HPDE6-E6E7 (cell line): Measurements from ENCODE around the gene IFRD1.

Experiments
- DNase-seq: peaks from one replicate; pipeline ENCODE4 v3.0.0; 2011; ENCODE audit warnings: missing footprints; ENCODE audit errors: extremely low spot score

IFRD1 gene

DNA sequence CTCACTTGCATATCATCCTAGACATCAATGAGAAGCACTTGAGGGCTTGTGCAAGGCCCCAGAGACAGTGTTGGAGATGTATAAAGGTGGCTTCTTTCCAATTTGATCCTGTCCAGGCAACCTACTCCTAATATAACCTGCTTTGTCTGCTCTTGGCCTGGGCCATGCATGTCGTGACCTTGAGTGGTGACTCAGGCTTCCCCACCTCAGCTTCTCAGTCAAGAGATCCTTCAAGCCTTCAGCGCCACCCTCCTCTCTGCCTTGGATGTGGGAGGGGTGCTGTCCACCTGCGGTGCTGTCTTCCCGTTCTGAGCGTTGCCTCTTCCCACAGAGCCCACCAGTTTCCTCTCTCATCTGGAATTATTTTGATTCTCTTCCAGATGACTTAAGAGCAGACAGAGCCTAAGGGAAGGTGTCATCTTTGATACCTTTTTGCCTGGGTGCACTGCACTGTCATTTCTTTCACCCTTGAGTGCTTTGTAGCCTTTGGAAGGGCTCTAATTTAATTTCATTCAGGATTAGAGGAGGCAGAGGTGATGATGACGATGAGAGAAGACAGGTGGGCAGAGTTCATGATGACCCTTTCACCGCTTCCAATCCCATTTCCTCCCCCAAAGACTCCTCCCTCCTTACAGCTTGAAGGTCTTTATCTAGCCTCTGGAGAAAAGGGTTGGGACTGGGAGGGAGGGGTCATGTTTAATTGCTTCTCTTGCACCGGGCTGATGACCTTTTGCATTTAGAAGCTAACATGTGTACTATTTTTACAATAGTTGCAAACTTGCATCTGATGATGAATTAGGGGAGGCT, 37.4 kb downstream of the IFRD1 start:
- no peak for DNase-seq

DNA sequence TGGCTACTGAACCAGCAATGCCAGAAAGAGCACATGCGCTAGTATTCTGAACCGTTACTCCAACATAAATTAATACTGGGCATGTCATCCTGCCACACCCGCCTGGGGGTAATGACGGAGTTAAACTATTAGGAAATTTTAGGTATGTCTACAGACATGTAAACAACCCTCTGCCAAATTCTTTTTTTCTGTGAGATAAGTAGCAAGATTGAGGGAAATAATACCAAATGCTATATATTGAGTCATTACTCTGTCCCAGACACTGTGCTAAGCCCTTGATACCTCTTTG, 37.9 kb downstream of the IFRD1 start:
- no peak for DNase-seq

- no peak for DNase-seq
Measured at GRCh38 chr7:112492186-112492585, 41.9 kb downstream of the IFRD1 start.

DNA sequence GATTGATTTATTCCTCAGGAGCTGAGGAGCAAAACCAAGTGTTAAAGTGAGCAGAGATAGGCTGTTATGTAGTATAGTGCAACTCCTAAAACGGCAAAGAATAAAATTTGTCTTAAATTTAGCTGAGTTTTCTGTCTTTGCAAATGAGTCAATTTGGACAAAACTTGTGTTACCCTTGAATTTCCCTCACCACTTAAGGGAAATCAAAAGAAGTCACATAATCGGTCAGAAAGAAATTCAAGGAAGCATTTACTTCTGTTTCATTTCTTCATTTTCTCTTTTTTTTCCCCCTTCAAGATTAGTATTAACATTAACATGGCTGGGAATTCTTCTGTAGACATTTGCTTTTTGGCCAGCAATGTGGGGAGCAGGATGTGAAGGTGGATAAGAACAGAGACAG, 44.4 kb downstream of the IFRD1 start:
- no peak for DNase-seq

- DNase-seq = no peak
Measured at GRCh38 chr7:112495156-112495788, 45.0 kb downstream of the IFRD1 start.

DNA sequence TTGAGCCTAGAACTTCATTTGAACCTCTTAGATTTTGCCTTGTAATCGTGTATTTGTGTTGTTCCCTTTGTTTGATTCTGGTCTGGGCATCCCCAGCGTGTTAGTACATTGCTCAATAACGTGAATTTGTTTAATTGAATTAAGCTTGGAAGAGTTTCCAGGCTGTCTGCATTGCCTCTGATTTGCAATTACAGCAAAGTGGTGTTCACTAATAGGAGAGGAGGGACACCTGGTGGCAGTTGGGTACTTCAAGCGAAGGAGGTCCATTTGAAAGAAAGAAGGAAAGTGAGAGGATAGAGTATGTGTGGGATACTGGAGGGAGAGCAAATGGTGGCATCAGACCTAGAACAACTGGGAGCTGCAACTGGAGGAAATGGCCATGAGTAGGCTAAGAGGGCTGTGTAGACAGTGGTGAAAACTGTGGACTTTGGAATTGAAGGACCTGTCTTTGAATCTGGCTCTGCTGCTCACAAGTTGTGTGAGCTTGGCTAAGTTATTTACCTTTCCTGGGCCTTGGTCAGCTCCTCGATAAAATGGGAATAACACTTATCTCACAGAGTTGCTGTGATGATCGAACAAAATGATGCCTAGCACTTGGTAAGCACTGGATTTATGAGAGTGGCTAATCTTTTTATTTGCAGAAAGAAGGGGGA, 45.7 kb downstream of the IFRD1 start:
- peak; percentile 57 for DNase-seq

DNA sequence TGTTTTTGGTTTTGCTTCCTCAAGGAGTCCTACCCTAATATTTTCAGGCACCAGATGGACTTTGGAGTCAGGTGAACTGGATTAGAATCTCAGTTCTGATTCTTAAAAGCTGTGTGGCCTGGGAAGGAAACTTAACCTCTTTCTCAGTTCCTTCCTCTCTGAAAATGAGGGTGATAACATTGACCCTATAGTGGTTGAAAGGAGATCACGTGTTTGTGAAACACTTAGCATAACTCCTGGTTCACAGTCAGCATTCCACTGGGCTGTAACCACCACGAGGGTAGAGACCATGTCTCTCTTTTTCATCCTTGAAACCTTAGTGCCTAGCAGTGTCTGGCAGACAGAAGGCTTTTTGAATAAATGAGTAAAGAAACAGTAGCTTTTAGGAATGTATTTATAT, 47.2 kb downstream of the IFRD1 start:
- DNase-seq = no peak

- DNase-seq = no peak
Measured at GRCh38 chr7:112500619-112501018, 50.4 kb downstream of the IFRD1 start.

GRCh38 chr7:112501801-112502503, 51.7 kb downstream of the IFRD1 start:
- DNase-seq = no peak

GRCh38 chr7:112502700-112503099, 52.4 kb downstream of the IFRD1 start:
- no peak for DNase-seq

GRCh38 chr7:112503361-112503972, 53.2 kb downstream of the IFRD1 start:
- DNase-seq = no peak

- DNase-seq = no peak
Measured at GRCh38 chr7:112504093-112504695, 53.9 kb downstream of the IFRD1 start.

- DNase-seq = no peak
Measured at GRCh38 chr7:112505495-112505894, 55.2 kb downstream of the IFRD1 start.

- no peak for DNase-seq
Measured at GRCh38 chr7:112508404-112508803, 58.1 kb downstream of the IFRD1 start.

GRCh38 chr7:112509402-112509801, 59.1 kb downstream of the IFRD1 start:
- DNase-seq = no peak

DNA sequence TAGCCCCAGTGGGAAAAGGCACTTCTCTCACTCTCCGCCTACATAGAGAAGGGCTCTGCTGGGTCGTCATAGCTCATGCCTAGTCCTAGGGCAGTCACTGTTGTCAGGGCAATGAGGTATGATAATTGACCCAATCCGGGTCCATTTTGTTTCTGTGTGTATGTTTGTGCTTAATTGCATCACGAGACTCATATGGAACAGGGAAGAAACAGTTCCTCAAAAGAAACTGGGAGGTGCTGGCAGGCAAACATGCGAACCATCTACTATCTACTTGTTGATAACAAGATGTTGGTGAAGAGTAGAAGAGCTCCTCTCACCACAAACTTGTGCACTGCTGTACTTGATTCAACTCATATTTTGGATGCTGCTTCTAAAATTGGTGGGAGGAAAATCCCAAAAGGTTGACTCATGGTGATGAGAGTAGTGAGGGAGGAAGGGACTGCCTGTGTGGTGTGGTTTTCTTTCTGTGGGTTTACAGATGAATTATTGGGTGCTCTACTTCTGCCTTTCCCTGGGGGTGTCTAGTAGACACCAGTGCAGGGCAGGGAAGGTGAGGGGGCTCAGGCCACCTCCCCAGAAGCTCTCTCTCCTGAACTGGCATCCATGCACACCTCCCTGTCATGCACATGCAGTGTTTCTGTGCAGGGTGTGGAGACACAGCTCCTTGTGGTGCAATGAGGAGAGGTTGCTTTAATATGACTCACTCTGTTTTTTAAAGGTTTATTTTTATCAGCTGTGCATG, 59.9 kb downstream of the IFRD1 start:
- no peak for DNase-seq

GRCh38 chr7:112510743-112511110, 60.5 kb downstream of the IFRD1 start:
- no peak for DNase-seq

DNA sequence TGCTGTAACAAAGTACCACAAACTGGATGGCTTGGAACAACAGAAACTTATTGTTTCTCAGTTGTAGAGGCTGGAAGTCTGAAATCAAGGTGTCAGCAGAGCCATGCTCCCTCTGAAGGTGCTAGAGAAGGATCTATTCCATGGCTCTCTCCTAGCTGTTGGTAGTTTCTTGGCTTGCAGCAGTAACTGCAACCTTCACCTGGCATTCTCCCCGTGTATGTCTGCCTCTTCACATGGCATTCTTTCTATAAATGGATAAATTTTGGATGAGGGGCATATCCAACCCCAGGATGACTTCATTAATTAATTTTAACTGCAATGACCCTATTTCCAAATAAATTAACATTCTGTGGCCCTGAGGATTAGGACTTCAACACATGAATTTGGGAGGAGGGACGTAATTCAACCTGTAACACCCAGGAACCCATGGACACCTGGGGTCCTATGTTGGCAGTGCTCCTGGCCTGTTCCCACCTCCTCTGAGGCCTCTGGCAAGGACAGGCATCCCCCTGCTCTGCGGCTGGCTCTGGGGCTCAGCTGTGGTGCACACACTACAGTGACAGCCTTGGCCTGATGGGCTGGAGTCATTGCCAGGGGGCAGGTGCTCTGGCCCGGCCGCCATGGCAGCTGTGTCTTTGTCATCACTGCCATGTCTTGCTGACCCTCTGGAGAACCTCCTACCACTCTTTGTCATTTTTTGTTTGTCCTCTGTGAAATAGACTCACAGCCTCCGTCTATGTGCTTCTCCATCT, 61.4 kb downstream of the IFRD1 start:
- no peak for DNase-seq

GRCh38 chr7:112512451-112513210, 62.4 kb downstream of the IFRD1 start:
- DNase-seq = no peak

- DNase-seq = no peak
Measured at GRCh38 chr7:112515989-112516388, 65.7 kb downstream of the IFRD1 start.
